Testis (tissue), 3 donors: ENCODE measurements around the gene ANAPC15. TPM values are rescaled to one million over a fixed set of nuclear protein-coding genes. Genes with fewer than 3 reads are reported as not detected.

Experiments used
- DNase-seq: peaks from one replicate; pipeline ENCODE4 v3.0.0-alpha.2; 2019
- H3K27ac ChIP-seq, 2 donors: fragments of 200-600 bp; sonication (generic); one replicate each; pipeline ENCODE4 v1.5.1; 2019
- H3K27me3 ChIP-seq: fragments of 200-600 bp; sonication (generic); one replicate; pipeline ENCODE4 v1.5.1; 2019
- H3K36me3 ChIP-seq: fragments of 200-600 bp; sonication (generic); one replicate; pipeline ENCODE4 v1.5.1; 2017; ENCODE audit warnings: low read depth; ENCODE audit errors: missing control alignments
- H3K4me1 ChIP-seq: fragments of 200-600 bp; sonication (generic); one replicate; pipeline ENCODE4 v1.5.1; 2019
- H3K4me3 ChIP-seq, 2 donors: fragments of 200-600 bp; sonication (generic); one replicate each; pipeline ENCODE4 v1.5.1; 2017 to 2019
- H3K9me3 ChIP-seq: fragments of 200-600 bp; sonication (generic); one replicate; pipeline ENCODE4 v1.5.1; 2017
- CTCF ChIP-seq, 3 experiments: fragments of 450-650 bp in 2 of 3; fragments of 200-600 bp in 1 of 3; sonication (generic) in 1 of 3; IDR thresholded peaks; one replicate each; pipeline ENCODE4 v1.5.1; 2016 to 2019; ENCODE audit warnings: antibody characterized with exemption in 3 of 3, mild to moderate bottlenecking in 2 of 3, moderate library complexity in 1 of 3
- POLR2A ChIP-seq: fragments of 450-650 bp; IDR thresholded peaks from one replicate; pipeline ENCODE4 v1.6.1; 2017; ENCODE audit warnings: antibody characterized with exemption, mild to moderate bottlenecking, moderate library complexity
- WGBS, 2 donors: methylation state at CpG; one replicate each; pipeline ENCODE4 v1.1.5; 2018; 5-methylcytosine and 5-hydroxymethylcytosine counted together
- intact Hi-C: fragments of 100-400 bp; cut with DNase I; formaldehyde crosslinking; loops from one replicate; pipeline ENCODE4 v1.15.1; 2023; ENCODE audit warnings: low total_unique reads
- polyA plus RNA-seq: library from polyadenylated mRNA; stranded (reverse); fragments of 350-450 nt; fragmentation: Illumina TruSeq; extraction: RNeasy Lipid Tissue Mini Kit (QIAGEN cat#74804); gene quantifications from one replicate; pipeline ENCODE4 v1.2.3, GENCODE V29; 2014; ENCODE audit warnings: low read depth, low replicate concordance; ENCODE audit not compliant: insufficient read depth
- total RNA-seq, 2 donors: library from RNA; depleted of rRNA; stranded (reverse); fragments of >200 nt; gene quantifications; one replicate each; pipeline ENCODE4 v1.2.3, GENCODE V29; 2016

ANAPC15 gene
- total and polyA plus RNA-seq, 3 donors from 2014 or later, result 61.9 to 103 (median 66.1) TPM

- no peaks in the 10 kb centered on the region for H3K4me1 ChIP-seq
- H3K36me3 ChIP-seq, result no peaks in the 10 kb centered on the region
- no peak overlapping the region for H3K4me3 ChIP-seq
- TF ChIP-seq CTCF (IDR thresholded peaks at IDR 0.05) (no peak), POLR2A (no peak)
- no peaks in the 10 kb centered on the region for H3K9me3 ChIP-seq
- DNase-seq, result no peak
- H3K27me3 ChIP-seq, result no peaks in the 10 kb centered on the region
- intact Hi-C loops, result no loop called here
- no peak overlapping the region for H3K27ac ChIP-seq
- 72 to 89% methylated on average over 1 of the region's 1 CpG for WGBS, 2 donors
These were observed 13.5 kb upstream of the ANAPC15 start for GRCh38 chr11:72125956-72126355.

- 90 to 98% methylated on average over 2 to 6 of the region's 6 CpGs for WGBS, 2 donors
- no peak overlapping the region for H3K27ac ChIP-seq
- H3K9me3 ChIP-seq, result no peaks in the 10 kb centered on the region
- TF ChIP-seq POLR2A, result no peak
- TF ChIP-seq CTCF (IDR thresholded peaks at IDR 0.05), result no peak
- H3K4me1 ChIP-seq, result no peaks in the 10 kb centered on the region
- DNase-seq, result no peak
- intact Hi-C loops, result no loop called here
- H3K27me3 ChIP-seq, result no peaks in the 10 kb centered on the region
- H3K36me3 ChIP-seq, result no peaks in the 10 kb centered on the region
- H3K4me3 ChIP-seq, result no peak overlapping the region
These were observed 11.6 kb upstream of the ANAPC15 start for GRCh38 chr11:72124046-72124445.

- Histone ChIP-seq H3K9me3 (no peaks in the 10 kb centered on the region), H3K4me3 (no peak overlapping the region), H3K27ac (no peak overlapping the region), H3K27me3 (no peaks in the 10 kb centered on the region), H3K4me1 (no peaks in the 10 kb centered on the region), H3K36me3 (no peaks in the 10 kb centered on the region)
- TF ChIP-seq POLR2A (no peak), CTCF (IDR thresholded peaks at IDR 0.05) (no peak)
- no peak for DNase-seq
- WGBS, 2 donors, result 40 to 48% methylated on average over 3 of the region's 3 CpGs
- intact Hi-C loops, result no loop called here
These were observed 10.7 kb upstream of the ANAPC15 start for GRCh38 chr11:72123117-72123653.

- no peak for DNase-seq
- intact Hi-C loops, result no loop called here
- H3K4me3 ChIP-seq, result no peak overlapping the region
- WGBS, 2 donors, result 90 to 92% methylated on average over 1 of the region's 1 CpG
- no peaks in the 10 kb centered on the region for H3K27me3 ChIP-seq
- no peaks in the 10 kb centered on the region for H3K36me3 ChIP-seq
- H3K27ac ChIP-seq, result no peak overlapping the region
- H3K9me3 ChIP-seq, result no peaks in the 10 kb centered on the region
- no peaks in the 10 kb centered on the region for H3K4me1 ChIP-seq
- TF ChIP-seq CTCF (IDR thresholded peaks at IDR 0.05) (no peak), POLR2A (no peak)
These were observed 10.1 kb upstream of the ANAPC15 start for GRCh38 chr11:72122607-72123006.

- H3K27ac ChIP-seq, result no peak overlapping the region
- no peaks in the 10 kb centered on the region for H3K36me3 ChIP-seq
- H3K9me3 ChIP-seq, result no peaks in the 10 kb centered on the region
- no peak for DNase-seq
- no peak overlapping the region for H3K4me3 ChIP-seq
- H3K27me3 ChIP-seq, result no peaks in the 10 kb centered on the region
- intact Hi-C loops, result no loop called here
- no peak for TF ChIP-seq CTCF (IDR thresholded peaks at IDR 0.05)
- no peak for TF ChIP-seq POLR2A
- WGBS, 2 donors, result 76 to 89% methylated on average over 2 of the region's 2 CpGs
- no peaks in the 10 kb centered on the region for H3K4me1 ChIP-seq
These were observed 8.4 kb upstream of the ANAPC15 start for GRCh38 chr11:72120930-72121329.
